Esophagus squamous epithelium (tissue), 5 donors: ENCODE data around the gene WDR82. TPM values are rescaled to one million over a fixed set of nuclear protein-coding genes. Genes with fewer than 3 reads are reported as not detected.

ENCODE experiments used
- DNase-seq: peaks from one replicate; lab custom pipeline; 2025; lab: John Stamatoyannopoulos, UW
- H3K27ac ChIP-seq, 4 donors: fragments of 200-600 bp; sonication (generic); one replicate each; pipeline ENCODE4 v1.5.1; 2016 to 2019; ENCODE audit warnings: mild to moderate bottlenecking in 1 of 4
- H3K27me3 ChIP-seq, 4 donors: fragments of 200-600 bp; sonication (generic); 1 replicate in 3 of 4; 2 replicates in 1 of 4; pipeline versions ENCODE4 v1.5.1 to v1.6.0; 2017 to 2021; ENCODE audit warnings: antibody characterized with exemption in 1 of 4
- H3K36me3 ChIP-seq, 3 donors: fragments of 200-600 bp; sonication (generic); one replicate each; pipeline ENCODE4 v1.5.1; 2016 to 2019
- H3K4me1 ChIP-seq, 3 donors: fragments of 200-600 bp; sonication (generic); one replicate each; pipeline ENCODE4 v1.5.1; 2017 to 2019
- H3K4me3 ChIP-seq, 4 donors: fragments of 200-600 bp; sonication (generic); 1 replicate in 3 of 4; 2 replicates in 1 of 4; pipeline ENCODE4 v1.5.1; 2016 to 2019; ENCODE audit warnings: mild to moderate bottlenecking in 2 of 4, moderate library complexity in 1 of 4
- H3K9me3 ChIP-seq, 3 donors: fragments of 200-600 bp; sonication (generic); one replicate each; pipeline ENCODE4 v1.5.1; 2016 to 2019
- CTCF ChIP-seq, 6 experiments: fragments of 450-650 bp in 4 of 6; fragments of 200-600 bp in 2 of 6; sonication (generic) in 2 of 6; IDR thresholded peaks; one replicate each; pipeline ENCODE4 v1.5.1; 2016 to 2019; ENCODE audit warnings: antibody characterized with exemption in 6 of 6, mild to moderate bottlenecking in 4 of 6, moderate library complexity in 4 of 6
- POLR2A ChIP-seq, 4 donors: fragments of 450-650 bp; IDR thresholded peaks; one replicate each; pipeline ENCODE4 v1.6.1; 2017; ENCODE audit warnings: antibody characterized with exemption in 4 of 4, mild to moderate bottlenecking in 4 of 4, moderate library complexity in 3 of 4
- WGBS, 2 donors: methylation state at CpG; one replicate each; pipeline ENCODE4 v1.1.5; 2018; 5-methylcytosine and 5-hydroxymethylcytosine counted together
- intact Hi-C: fragments of 100-400 bp; cut with DNase I; formaldehyde crosslinking; loops from one replicate; pipeline ENCODE4 v1.15.0; 2022
- total RNA-seq, 4 donors: library from RNA; depleted of rRNA; stranded (reverse); fragments of >200 nt; gene quantifications; one replicate each; pipeline ENCODE4 v1.1.0, GENCODE V29; 2016
- donor health status: DM: yes; HTN: yes; CAD: no.

The WDR82 gene
- total RNA-seq, 4 donors from 2014 or later: 42.7 to 58.7 (median 52.9) TPM

GRCh38 chr3:52228751-52229291 is 49.6 kb downstream of the WDR82 start:
- Histone ChIP-seq H3K9me3 (no peaks in the 10 kb centered on the region), H3K4me3 (no peak overlapping the region), H3K4me1 (peaks cover 0 to 21% (median 0%) of the 10 kb centered on the region in 3 donors), H3K36me3 (peaks cover 27 to 67% (median 36%) of the 10 kb centered on the region in 3 donors), H3K27ac (no peak overlapping the region), H3K27me3 (no peaks in the 10 kb centered on the region)
- intact Hi-C loops: no loop called here
- no peak for TF ChIP-seq CTCF (IDR thresholded peaks at IDR 0.05)
- TF ChIP-seq POLR2A (IDR thresholded peaks at IDR 0.05): no peak
- no peak for DNase-seq
- 77 to 91% methylated on average over 8 to 11 of the region's 21 CpGs for WGBS, 2 donors

- WGBS, 2 donors: 60 to 91% methylated on average over 2 to 4 of the region's 10 CpGs
- no peak overlapping the region for H3K4me3 ChIP-seq
- H3K36me3 ChIP-seq: peaks cover 27 to 62% (median 36%) of the 10 kb centered on the region in 3 donors
- no peak for DNase-seq
- intact Hi-C loops: no loop called here
- H3K9me3 ChIP-seq: no peaks in the 10 kb centered on the region
- TF ChIP-seq POLR2A (IDR thresholded peaks at IDR 0.05): no peak
- TF ChIP-seq CTCF (IDR thresholded peaks at IDR 0.05): no peak
- H3K4me1 ChIP-seq: peaks cover 0 to 20% (median 0%) of the 10 kb centered on the region in 3 donors
- no peak overlapping the region for H3K27ac ChIP-seq
- H3K27me3 ChIP-seq: no peaks in the 10 kb centered on the region
These were observed 50.2 kb downstream of the WDR82 start for GRCh38 chr3:52228266-52228665.

GRCh38 chr3:52227766-52228165 is 50.7 kb downstream of the WDR82 start:
- Histone ChIP-seq H3K27me3 (no peaks in the 10 kb centered on the region), H3K4me3 (no peak overlapping the region), H3K9me3 (no peaks in the 10 kb centered on the region), H3K4me1 (peaks cover 0 to 15% (median 0%) of the 10 kb centered on the region in 3 donors), H3K36me3 (peaks cover 27 to 57% (median 36%) of the 10 kb centered on the region in 3 donors), H3K27ac (no peak overlapping the region)
- intact Hi-C loops: no loop called here
- TF ChIP-seq POLR2A (IDR thresholded peaks at IDR 0.05) (no peak), CTCF (IDR thresholded peaks at IDR 0.05) (no peak)
- WGBS, 2 donors: 66 to 87% methylated on average over 3 to 4 of the region's 7 CpGs
- DNase-seq: no peak

- Histone ChIP-seq H3K4me3 (no peak overlapping the region), H3K27me3 (no peaks in the 10 kb centered on the region), H3K36me3 (peaks cover 27 to 50% (median 32%) of the 10 kb centered on the region in 3 donors), H3K9me3 (no peaks in the 10 kb centered on the region), H3K4me1 (peaks cover 0 to 9% (median 2%) of the 10 kb centered on the region in 3 donors), H3K27ac (no peak overlapping the region)
- 72% methylated on average over 3 of the region's 4 CpGs; no CpG with 5 or more reads in 1 of the 2 donors for WGBS, 2 donors
- no peak for TF ChIP-seq CTCF (IDR thresholded peaks at IDR 0.05)
- no peak for TF ChIP-seq POLR2A (IDR thresholded peaks at IDR 0.05)
- intact Hi-C loops: no loop called here
- DNase-seq: no peak
These were observed 51.3 kb downstream of the WDR82 start for GRCh38 chr3:52227117-52227516.

GRCh38 chr3:52226229-52226817 is 52.1 kb downstream of the WDR82 start:
- 76 to 92% methylated on average over 2 to 5 of the region's 5 CpGs for WGBS, 2 donors
- peak overlapping the region in 1 of 4 donors; percentile 34 for H3K27ac ChIP-seq
- DNase-seq: no peak

More at GRCh38 chr3:52226229-52226817, 52.1 kb downstream of the WDR82 start:
- intact Hi-C loops: no loop called here
- Histone ChIP-seq H3K4me1 (peaks cover 0 to 9% (median 5%) of the 10 kb centered on the region in 3 donors), H3K36me3 (peaks cover 27 to 42% (median 32%) of the 10 kb centered on the region in 3 donors), H3K27me3 (no peaks in the 10 kb centered on the region), H3K4me3 (no peak overlapping the region), H3K9me3 (no peaks in the 10 kb centered on the region)
- TF ChIP-seq CTCF (IDR thresholded peaks at IDR 0.05) (no peak), POLR2A (IDR thresholded peaks at IDR 0.05) (no peak)
